HG02588 (cell line): ENCODE data around the gene CLEC5A.
A peak's percentile ranks its signal among the peaks of the same experiment; 100 is the strongest.
"Not testable (repeated sequence)": the region's sequence is repeated elsewhere in the genome, so short reads cannot be mapped to it uniquely, and the experiment has no call there.

Experiments
- ATAC-seq: cut with Tn5 transposase; IDR thresholded peaks from one replicate; pipeline ENCODE4 v1.9.1; 2021; ENCODE audit warnings: mild to moderate bottlenecking, moderate library complexity; ENCODE audit not compliant: unreplicated experiment

CLEC5A gene

GRCh38 chr7:141949451-141949850 lies 2.7 kb upstream of the CLEC5A start:
- no peak for ATAC-seq

- ATAC-seq, result no peak
Observed at GRCh38 chr7:141949021-141949420, 2.2 kb upstream of the CLEC5A start.

- no peak for ATAC-seq
Observed at GRCh38 chr7:141945356-141945755, 1.4 kb downstream of the CLEC5A start.

GRCh38 chr7:141944811-141945210 lies 2.0 kb downstream of the CLEC5A start:
- no peak for ATAC-seq

- ATAC-seq, result no peak
Observed at GRCh38 chr7:141943846-141944245, 2.9 kb downstream of the CLEC5A start.

GRCh38 chr7:141941075-141941474 lies 5.7 kb downstream of the CLEC5A start:
- no peak for ATAC-seq

GRCh38 chr7:141930211-141930610 lies 16.6 kb downstream of the CLEC5A start:
- ATAC-seq, result no peak

GRCh38 chr7:141928845-141929195 lies 18.0 kb downstream of the CLEC5A start:
- ATAC-seq, result no peak

- ATAC-seq, result no peak
Observed at GRCh38 chr7:141928146-141928844, 18.5 kb downstream of the CLEC5A start.

- no peak for ATAC-seq
Observed at GRCh38 chr7:141920281-141920680, 26.5 kb downstream of the CLEC5A start.

GRCh38 chr7:141916099-141916498 lies 30.7 kb downstream of the CLEC5A start, which contains the start of gene OR9A4:
Gene OR9A4, plus strand, starts transcription at chr7:141916399. Its CDS starts 2,477 bp downstream, at chr7:141918876.
- ATAC-seq, result no peak

- ATAC-seq, result no peak
Observed at GRCh38 chr7:141915565-141915964, 31.2 kb downstream of the CLEC5A start.

GRCh38 chr7:141911391-141911790 lies 35.4 kb downstream of the CLEC5A start:
- ATAC-seq, result no peak

- ATAC-seq, result no peak
Observed at GRCh38 chr7:141906285-141906684, 40.5 kb downstream of the CLEC5A start.

- ATAC-seq, result not testable (repeated sequence)
Observed at GRCh38 chr7:141899366-141899765, 47.4 kb downstream of the CLEC5A start.

GRCh38 chr7:141891336-141891735 lies 55.4 kb downstream of the CLEC5A start:
- ATAC-seq, result no peak

- ATAC-seq, result no peak
Observed at GRCh38 chr7:141889321-141889720, 57.5 kb downstream of the CLEC5A start.

- peak; percentile 65 for ATAC-seq
Observed at GRCh38 chr7:141884539-141885225, 62.1 kb downstream of the CLEC5A start.

- no peak for ATAC-seq
Observed at GRCh38 chr7:141880960-141881359, 65.8 kb downstream of the CLEC5A start.

- ATAC-seq, result no peak
Observed at GRCh38 chr7:141877365-141877764, 69.4 kb downstream of the CLEC5A start.
